GM21381 (cell line): Measurements from ENCODE around the gene MESD.

Source experiments
- ATAC-seq: cut with Tn5 transposase; IDR thresholded peaks from one replicate; pipeline ENCODE4 v1.9.1; 2021; ENCODE audit warnings: mild to moderate bottlenecking, moderate library complexity; ENCODE audit not compliant: unreplicated experiment

MESD gene

DNA sequence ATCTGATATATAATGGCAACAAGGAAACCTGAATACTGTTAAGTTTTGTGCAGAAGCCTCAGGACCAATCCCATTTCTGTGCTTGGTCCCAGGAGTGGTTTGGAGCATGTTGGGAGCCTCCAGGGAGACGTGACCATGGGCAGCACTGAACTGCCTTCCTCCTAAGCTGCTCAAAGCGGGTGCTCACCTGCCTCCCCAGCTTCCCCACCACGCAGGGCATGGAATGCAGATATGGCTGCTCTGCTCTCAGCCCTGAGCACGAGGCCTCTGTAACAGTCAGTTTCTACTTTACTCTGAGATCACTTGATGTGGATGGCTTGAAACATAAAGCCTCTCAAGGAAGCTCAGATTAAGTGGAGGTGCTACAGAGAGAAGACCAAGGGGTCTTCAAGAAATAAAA lies 49.3 kb downstream of the MESD start:
- no peak for ATAC-seq

DNA sequence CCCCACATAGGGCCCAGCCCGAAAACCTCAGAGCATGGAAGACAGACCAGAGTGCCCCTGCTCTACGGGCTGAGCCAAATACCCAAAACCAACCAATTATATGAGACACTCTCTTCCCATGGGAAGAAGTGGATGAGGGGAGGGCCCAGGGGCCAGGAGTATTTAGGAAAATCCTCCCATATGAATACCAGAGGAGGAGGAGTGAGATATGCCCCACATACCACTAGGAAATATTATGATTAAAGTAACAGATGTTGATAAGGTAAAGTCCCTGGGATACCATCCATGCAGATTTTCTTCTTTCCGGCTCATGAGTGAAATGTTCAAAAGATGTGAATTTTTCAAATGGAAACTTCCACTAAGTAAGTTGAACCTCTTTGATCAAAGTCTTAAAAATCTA lies 50.4 kb downstream of the MESD start:
- ATAC-seq, result no peak

DNA sequence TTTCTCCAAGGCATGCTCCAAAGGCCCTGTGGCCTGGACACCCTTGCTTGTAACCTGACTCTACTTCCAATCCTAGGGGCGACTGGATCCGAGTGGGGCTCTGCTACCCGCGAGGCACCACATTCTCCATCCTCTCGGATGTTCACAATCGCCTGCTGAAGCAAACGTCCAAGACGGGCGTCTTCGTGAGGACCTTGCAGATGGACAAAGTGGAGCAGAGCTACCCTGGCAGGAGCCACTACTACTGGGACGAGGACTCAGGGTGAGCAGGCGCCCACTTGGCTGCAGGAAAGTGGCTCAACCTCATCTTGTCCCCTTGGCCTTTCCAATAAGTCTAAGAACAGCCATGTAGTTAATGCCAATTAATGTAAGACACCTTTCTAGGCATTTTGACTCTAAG lies 51.9 kb downstream of the MESD start:
- ATAC-seq, result no peak

DNA sequence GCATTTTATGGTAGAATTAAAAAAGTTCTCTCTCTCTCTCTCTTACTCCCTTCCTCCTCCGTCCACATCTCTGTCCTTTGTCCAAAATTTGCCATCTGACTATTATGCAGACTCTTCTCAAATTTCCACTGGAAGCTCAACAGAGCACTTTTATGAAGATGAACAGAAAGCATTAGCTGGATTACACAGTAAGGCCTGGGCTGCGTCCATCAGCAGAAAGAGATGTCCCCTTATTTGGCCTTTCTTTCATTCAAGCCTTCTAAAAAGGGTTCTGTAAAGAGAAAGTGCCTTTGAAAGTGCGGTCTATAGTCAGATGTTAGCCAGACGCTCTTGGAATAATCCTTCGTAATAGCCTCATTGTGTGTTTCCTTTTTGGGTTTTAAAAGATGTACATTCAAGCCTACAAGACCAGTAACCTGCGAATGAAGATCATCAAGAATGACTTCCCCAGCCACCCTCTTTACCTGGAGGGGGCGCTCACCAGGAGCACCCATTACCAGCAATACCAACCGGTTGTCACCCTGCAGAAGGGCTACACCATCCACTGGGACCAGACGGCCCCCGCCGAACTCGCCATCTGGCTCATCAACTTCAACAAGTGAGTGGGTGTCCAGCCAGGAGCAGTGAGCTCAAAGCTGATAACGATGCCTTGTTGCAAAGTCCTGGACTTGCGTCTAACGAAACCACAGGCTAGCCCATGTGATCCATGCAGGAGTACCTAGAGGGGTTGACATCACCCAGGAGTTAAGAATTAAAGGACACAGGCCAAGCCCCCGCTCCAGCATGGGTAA lies 53.1 kb downstream of the MESD start:
- ATAC-seq, result no peak

DNA sequence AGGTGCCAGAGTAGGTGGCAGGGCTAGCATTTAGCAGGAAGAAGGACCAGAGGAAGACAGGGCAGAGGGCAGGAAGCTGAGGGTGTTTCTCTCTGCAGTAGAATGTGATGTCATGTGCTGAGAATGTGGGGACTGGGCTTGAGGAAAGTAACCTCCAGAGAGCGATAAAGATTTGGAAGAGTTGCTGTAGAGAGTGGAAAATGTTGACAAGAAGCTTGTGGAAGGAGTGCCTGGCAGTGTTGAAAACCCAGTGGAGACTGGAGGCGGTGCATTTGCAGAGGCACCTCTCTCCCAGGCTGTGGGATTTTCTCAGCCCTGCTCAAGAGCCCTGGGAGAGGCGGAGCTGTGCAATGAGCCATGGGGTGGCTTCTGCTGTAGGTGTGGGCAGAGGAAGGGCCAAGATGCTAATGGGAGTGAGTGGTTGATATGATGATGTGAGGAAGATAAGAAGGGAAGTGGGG lies 54.8 kb downstream of the MESD start:
- ATAC-seq, result no peak

DNA sequence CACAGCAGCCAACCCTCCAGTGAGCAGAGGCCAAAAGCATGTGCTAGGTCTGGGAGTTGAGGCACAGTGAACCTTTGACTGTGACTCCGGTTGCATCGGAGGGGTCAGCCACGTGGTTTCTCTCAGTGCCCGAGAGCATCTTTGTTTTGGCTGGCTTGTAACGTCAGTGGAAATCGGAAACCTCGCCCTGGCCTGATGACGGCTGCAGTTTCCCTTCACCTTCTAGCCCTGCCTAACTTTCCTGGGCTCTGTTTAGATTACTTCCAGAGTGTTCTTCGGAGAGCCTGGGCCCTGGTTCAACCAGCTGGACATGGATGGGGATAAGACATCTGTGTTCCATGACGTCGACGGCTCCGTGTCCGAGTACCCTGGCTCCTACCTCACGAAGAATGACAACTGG lies 56.6 kb downstream of the MESD start:
- no peak for ATAC-seq

DNA sequence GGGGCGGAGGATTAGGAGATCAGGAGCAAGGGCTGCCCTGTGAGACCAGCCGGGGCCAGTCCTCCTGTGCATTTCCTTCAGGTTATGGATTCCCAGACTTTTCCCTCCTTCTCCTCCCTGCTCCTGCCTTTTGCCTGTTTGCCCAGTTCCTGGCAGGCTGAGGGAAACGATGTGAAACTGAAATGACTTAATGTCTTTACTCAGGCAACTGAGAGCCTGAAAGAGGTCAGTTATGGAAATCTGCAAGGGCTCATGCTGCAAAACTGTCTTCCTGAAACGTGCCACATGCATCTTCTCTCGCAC lies 57.2 kb downstream of the MESD start:
- ATAC-seq, result no peak

DNA sequence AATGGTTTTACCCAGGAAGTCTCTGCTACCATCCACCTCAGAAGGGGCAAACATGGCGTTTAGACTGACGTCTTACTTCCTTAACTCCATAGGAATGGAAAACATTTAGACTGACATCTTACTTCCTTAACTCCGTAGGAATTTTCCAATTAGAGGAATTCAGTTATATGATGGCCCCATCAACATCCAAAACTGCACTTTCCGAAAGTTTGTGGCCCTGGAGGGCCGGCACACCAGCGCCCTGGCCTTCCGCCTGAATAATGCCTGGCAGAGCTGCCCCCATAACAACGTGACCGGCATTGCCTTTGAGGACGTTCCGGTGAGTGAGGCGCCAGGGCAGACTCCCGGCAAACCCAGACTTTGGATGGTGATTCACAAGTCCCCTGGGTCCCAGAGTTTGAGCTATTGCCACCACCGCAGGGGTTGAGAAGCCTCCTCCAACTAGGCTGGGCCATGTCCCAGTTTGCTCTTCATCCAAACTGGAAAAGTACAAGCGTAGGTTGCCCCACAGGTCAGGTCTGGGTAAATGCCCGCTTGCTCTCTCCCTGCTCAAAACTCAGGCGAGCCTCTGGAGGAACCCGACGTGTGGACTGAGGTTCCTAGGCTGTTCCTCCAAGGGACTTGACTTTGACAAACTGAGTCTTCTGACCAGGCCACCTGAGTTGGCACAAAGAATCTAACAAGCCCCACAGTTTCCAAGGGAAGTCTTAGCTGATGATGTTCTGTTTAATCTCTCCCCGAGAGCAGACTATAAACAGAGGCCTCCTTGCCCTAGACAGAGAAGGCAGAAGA lies 57.7 kb downstream of the MESD start:
- no peak for ATAC-seq

DNA sequence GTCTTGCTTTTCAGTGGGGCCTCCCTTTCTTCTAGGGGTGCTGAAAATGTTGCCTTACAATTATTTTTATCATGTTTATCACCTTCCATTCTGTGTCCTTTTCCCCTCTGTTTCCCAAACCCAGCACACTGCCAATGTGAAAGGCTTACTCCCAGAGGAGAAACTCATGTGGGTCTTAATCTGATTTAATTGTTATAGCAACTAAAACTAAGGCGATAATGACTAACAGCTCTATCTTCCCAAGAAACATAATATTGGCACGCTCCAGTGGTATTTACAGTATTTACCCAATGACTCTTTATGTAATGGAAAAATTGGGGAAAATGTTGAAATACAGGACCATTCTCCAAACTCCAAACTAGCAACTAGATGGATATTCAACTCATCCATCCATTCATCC lies 58.4 kb downstream of the MESD start:
- no peak for ATAC-seq

DNA sequence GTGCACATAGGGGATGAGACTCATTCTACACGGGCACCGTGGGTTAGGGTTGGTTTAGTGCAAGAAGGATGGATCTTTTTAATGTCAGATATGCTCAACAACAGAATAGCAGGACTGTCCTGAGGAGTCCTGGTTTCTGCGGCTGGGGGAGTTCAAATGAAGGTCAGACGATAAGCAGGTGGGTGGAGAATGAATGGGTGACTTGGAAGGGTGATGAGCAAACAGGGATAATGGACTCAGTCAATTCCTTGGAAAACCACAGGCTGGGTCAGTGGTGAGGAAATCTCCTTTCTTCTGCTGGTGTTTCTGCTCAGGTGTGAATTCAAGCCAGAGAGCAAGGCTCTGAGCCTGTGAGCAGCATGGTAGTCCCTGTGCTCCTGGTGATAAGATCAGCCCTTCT lies 59.9 kb downstream of the MESD start:
- no peak for ATAC-seq

DNA sequence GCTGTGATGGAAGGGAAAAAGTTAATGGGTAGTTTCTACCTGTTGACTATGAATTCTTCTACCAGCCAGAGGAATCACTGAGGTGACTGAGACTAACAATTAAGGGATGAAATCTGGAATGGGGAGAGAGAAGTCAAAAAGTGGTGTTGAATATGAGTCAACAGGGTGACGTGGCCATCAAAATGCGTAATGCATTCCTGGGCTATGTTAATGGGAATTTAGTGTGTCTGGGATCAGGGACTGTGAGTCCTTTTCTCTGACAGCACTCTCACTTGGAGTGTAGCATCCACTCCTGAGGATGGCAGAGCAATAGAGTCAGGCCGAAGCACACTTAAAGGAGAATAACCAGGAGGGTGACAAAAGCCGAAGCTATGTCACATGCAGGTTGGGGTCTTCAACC lies 60.4 kb downstream of the MESD start:
- ATAC-seq, result no peak

DNA sequence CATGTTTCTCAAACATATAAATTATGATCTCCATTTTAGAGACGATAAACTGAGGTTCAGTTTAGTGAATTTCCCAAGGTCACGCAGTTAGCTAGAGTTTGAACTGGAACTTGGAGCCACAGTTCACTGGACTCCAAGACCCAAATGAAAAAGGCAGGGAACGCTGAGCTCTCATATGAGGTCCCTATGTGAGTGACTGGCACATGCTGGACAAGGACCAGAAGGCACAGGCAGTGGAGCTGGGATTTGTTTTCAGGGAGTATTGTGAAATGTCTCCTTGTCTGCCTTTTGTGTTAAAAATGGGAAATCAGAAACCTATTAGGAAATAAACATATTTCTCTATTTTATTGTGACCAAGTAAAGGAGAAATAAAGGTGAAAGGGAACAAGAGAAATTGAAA lies 63.5 kb downstream of the MESD start:
- ATAC-seq, result no peak

DNA sequence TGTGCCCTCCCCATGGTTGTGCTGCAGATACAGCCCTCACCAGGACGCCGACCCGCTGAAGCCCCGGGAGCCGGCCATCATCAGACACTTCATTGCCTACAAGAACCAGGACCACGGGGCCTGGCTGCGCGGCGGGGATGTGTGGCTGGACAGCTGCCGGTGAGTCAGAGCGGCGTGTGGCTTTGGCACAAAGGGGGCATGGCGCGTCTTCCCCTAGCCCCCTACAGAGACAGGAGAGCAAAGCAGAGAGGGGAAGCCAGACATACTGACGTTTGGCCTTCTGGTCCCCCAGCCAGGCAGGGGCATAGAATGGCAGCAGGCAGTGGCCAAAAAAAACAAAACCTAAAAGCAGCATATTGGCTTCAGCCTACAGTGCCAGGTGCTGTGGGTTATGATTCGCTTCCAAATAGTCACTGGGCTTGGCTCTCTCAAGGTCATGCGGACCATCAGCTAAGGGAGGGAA lies 64.0 kb downstream of the MESD start:
- no peak for ATAC-seq

DNA sequence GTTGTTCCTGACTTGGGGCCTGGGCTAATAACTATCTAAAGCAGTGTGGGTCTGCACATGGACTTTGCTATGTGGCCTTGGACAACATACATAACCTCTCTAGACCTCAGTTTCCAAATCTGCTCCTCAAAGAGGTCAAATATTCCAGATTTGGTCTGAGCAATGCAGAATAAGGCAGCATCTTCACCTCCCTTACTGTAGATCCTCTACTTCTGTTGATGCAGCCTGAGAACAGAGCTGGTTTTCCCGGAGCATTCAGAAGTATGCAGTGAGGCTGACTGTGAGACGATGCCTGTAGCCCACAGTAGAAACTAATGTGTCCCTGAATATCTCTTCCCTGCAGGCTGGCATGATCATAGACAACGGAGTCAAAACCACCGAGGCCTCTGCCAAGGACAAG lies 65.3 kb downstream of the MESD start:
- ATAC-seq, result no peak

DNA sequence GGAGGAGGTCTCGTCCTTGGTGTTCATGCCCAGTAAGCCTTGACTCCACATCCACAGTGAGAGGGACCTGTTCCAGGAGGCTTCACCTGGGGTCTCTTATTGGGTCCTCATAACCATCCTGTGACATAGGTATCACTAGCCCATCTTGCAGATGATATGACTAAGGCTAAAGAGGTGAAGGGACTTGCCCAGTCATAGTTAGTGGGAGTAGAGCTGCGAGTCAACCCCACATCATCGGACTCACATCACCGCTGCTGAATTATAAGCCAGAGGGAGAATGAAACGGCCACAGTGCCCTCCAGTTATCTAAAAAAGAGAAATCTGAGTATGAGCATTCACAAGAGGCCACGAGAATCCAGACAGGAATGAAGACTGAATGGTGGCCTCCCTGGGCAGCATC lies 66.0 kb downstream of the MESD start:
- ATAC-seq, result no peak

DNA sequence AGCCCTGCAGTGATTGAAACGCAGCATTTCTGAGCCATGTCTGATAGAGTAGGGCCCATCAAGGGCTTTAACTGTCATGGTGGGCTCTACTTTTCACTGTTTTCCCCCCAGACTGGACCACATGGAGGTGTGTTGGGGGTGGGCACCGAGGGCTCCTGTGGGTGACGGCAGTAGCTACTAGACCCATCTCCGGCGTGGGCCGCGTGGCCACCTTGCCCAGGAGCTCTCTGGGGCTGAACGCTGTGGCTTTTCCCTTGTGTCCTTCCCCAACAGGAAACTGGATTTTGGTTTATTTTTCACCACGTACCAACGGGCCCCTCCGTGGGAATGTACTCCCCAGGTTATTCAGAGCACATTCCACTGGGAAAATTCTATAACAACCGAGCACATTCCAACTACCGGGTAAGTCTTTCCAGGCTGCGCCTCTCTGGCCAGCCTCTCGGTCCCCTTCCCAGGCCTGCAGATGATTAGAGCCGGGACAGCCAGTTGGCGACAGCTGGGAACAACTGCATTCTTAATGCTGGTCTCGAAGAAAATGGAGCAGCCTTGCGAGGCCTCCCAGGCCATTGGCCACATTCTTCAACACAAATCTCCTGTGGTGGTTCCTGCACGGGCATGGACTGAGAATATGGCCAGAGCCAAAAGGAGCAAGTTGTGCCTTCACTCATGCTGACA lies 67.7 kb downstream of the MESD start:
- no peak for ATAC-seq

DNA sequence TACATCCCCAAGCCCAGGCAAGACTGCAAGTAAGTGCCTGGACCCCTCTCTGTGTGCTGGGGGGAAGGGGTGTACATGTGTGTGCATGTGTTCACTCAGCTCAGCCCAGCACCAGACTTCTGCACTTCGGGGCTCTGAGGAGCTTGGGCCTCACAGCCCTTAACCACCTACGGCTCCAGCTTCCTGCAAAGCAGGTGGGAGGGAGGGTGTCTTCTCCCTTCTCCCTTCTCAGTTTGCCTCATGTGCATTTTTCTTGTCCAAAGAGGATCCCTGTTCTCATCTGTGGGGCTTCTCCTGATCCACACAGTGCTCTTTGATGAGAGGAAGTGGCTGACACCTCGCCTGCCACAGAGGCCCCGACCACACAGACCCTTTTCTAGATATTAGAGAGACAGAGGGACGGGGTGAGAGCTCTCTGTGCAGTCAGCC lies 69.3 kb downstream of the MESD start:
- peak; percentile 62 for ATAC-seq

DNA sequence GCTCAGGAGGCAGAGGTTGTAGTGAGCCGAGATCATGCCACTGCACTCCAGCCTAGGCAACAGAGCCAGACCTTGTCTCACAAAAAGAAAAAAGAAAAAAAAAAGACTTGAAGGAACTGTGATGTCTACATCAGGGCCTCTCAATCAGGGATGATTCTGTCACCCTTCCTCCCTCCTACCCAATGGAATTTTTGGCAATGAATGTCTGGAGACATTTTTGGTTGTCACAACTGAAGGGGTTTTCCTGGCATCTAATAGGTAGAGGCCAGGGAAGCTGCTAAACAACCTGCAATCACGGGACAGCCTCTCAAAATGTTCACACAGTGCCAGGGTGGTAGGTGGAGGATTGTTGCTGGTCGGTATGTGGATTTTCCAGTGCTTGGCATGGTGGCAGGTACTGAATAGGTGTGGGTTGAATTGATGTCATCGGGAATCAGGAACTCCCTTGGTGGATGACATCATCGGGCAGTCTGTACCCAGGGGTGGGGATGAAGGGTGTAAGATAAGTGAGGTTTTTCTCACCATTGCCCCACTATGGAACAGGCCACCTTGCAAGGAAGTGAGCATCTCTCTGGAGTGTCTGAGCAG lies 71.3 kb downstream of the MESD start:
- no peak for ATAC-seq

DNA sequence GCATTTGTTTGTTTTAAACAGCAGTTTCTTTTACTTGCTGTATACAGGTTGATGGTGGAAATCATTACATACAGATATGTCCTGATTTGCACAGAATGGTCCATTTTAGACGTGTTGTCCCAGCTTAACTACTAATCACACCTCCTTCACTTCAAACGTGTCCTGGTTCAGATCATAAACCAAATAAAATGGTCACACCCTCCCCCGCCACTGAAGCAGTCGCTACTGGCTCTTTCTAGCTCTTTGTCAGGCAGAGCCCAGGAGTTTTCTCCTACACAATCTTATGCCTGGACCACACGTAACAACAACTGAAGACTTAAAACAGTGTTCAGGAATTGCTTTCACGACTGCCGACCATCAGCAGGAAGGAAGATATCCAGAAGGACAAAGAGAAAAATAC lies 73.6 kb downstream of the MESD start:
- no peak for ATAC-seq

DNA sequence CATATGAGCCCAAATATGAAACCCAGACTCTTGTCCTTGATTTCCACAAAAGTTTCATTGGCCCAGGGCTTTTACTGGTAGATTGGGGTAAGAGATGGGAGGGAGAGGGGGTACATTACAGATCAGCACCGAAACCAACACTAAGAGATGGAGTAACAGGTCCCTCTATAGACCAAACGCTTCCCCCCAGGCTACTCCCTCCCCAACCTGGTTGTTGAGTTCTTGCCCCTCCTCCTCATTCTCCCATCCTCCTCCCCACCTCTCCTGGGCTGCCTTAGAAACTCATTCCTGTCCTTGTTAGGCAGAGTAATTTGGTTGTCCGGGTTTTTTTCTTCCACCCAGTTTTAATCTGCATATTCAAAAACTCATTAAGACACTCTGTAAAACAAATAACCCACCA lies 74.1 kb downstream of the MESD start:
- no peak for ATAC-seq

DNA sequence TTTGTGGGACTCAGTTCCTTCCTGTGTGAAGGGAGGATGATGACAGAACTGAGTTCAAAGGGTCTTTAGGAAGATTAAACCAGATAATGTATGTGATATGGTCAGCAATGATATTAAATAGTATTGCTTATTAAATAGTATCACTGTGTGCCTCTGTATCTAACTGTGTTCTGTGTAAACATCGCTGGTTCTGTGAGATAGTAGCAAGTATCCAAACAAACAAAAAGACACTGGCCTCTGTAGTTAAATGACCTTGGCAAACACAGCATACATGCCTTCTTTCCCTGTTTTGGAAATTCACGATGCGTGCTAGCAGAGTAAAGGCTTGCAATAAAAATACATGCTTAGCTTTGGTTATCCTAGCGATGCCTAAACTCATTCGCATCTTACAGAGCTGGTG lies 76.1 kb downstream of the MESD start:
- ATAC-seq, result no peak

DNA sequence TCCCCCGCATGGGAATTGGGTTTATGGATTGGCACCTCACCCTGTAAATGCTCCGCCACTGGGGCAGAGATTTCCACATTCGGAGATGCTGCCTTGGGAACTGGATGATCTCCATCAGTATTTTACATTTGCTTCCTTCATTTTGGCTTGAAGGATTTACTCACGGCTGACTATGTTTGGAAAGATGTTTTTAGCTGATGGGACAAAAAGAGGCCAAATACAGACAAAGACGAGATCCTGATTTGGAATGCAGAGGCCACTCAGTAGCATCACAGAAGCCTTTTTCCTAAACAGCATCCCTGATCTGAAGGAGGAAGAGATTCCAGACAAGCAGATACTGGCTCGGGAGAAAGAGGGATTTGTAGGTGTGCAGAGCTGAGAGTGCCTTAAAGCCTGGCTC lies 76.9 kb downstream of the MESD start:
- no peak for ATAC-seq
